BJ (cell line): ENCODE results near the gene C6orf141. TPM values are rescaled to one million over a fixed set of nuclear protein-coding genes. Genes with fewer than 3 reads are reported as not detected.
A peak's percentile ranks its signal among the peaks of the same experiment; 100 is the strongest.

Experiments used
- CTCF ChIA-PET: fragments of 350-600 bp; formaldehyde crosslinking; extraction: SDS; loops from one replicate; lab custom pipeline; 2021; ENCODE audit warnings: antibody characterized with exemption, inconsistent platforms; lab: Yijun Ruan, JAX
- POLR2A ChIA-PET: fragments of 300-600 bp; sonication (Branson Sonifier 250); formaldehyde crosslinking; extraction: SDS; loops from one replicate; lab custom pipeline; 2021; ENCODE audit warnings: antibody characterized with exemption; lab: Charles Lee
- DNase-seq: peaks from one replicate; pipeline ENCODE4 v3.0.0-alpha.2; 2011; ENCODE audit warnings: low read depth
- H3K27me3 ChIP-seq: 2 replicates; pipeline ENCODE4 v1.6.0; 2011; ENCODE audit warnings: low read length; ENCODE audit not compliant: control insufficient read depth, insufficient read depth
- H3K36me3 ChIP-seq: 2 replicates; pipeline ENCODE4 v1.5.1; 2011; ENCODE audit warnings: low read length; ENCODE audit not compliant: control insufficient read depth, insufficient read depth
- H3K4me3 ChIP-seq: 2 replicates; pipeline ENCODE4 v1.5.1; 2011; ENCODE audit warnings: low read depth, mild to moderate bottlenecking, control low read depth, low read length
- polyA plus RNA-seq: library from polyadenylated mRNA; depleted of rRNA; stranded (reverse); fragments of >200 nt; gene quantifications from 2 replicates; pipeline ENCODE4 v1.2.3, GENCODE V29; 2011
- TF ChIP-seq, protein P1 (sequence below): IDR thresholded peaks from 2 replicates; pipeline ENCODE4 v1.5.1; 2011; ENCODE audit warnings: low read depth, mild to moderate bottlenecking, control low read depth, inconsistent platforms, low read length, moderate library complexity; ENCODE audit not compliant: insufficient read depth

The C6orf141 gene
- polyA plus RNA-seq, 1 experiment = 0.22 TPM

DNA sequence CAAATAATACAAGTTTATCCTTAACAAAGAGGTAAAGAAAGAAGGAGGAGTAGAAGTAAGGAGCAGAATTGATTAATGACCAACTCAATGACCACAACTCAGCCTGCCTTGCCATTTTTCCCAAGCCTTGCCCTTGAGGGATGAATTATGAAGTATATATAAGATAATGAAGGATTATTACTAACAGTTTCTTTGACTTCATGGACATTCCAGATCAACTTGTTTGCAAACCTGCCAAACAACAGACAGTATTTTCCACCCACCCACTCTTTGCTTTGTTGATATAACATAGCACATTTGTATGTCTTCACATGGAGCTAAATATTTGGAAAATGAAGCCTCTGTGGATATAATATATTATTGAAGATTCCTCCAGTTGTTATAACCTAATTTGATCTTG is 9.9 kb upstream of the C6orf141 start:
- ChIA-PET POLR2A (no interaction called here), CTCF (interaction anchor here (1.0 to 4.6 kb wide), 2 partner anchors 8 to 9 kb away, joined by 3 to 26 read pairs; no protein-coding TSS in a partner anchor)
- Histone ChIP-seq H3K36me3 (no peaks in the 10 kb centered on the region), H3K4me3 (no peak overlapping the region), H3K27me3 (no peaks in the 10 kb centered on the region)
- no peak for DNase-seq
- TF ChIP-seq, protein P1, sequence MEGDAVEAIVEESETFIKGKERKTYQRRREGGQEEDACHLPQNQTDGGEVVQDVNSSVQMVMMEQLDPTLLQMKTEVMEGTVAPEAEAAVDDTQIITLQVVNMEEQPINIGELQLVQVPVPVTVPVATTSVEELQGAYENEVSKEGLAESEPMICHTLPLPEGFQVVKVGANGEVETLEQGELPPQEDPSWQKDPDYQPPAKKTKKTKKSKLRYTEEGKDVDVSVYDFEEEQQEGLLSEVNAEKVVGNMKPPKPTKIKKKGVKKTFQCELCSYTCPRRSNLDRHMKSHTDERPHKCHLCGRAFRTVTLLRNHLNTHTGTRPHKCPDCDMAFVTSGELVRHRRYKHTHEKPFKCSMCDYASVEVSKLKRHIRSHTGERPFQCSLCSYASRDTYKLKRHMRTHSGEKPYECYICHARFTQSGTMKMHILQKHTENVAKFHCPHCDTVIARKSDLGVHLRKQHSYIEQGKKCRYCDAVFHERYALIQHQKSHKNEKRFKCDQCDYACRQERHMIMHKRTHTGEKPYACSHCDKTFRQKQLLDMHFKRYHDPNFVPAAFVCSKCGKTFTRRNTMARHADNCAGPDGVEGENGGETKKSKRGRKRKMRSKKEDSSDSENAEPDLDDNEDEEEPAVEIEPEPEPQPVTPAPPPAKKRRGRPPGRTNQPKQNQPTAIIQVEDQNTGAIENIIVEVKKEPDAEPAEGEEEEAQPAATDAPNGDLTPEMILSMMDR = no peak

DNA sequence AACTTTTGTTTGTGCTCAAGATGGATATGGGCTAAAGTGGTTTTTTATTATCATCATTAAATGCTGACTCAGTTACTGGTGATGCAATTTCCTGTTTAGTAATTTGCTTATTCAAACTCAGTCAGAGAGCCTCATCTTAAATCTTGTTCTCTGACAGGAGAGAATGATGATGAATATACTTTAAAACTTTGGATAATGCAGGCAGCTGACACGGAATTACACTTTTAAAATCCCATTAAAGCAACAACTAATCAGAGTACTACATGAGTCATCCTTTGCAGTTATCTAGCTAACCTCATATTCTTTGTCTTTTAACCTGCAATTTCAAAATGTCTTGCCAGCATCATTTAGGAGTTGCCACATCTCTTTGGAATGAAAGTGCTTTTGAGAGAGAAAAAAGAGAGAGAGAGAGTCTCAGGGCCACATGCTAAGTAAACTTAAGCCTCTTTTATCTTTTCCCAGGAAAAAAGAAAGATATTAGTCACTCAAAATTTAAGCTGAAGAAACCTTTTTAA is 9.2 kb upstream of the C6orf141 start:
- ChIA-PET POLR2A (no interaction called here), CTCF (interaction anchor here (4.6 kb wide), 1 partner anchor 9 kb away, joined by 26 read pairs; no protein-coding TSS in a partner anchor)
- Histone ChIP-seq H3K27me3 (no peaks in the 10 kb centered on the region), H3K36me3 (no peaks in the 10 kb centered on the region), H3K4me3 (no peak overlapping the region)
- TF ChIP-seq, protein P1 = no peak
- DNase-seq = peak; percentile 90

DNA sequence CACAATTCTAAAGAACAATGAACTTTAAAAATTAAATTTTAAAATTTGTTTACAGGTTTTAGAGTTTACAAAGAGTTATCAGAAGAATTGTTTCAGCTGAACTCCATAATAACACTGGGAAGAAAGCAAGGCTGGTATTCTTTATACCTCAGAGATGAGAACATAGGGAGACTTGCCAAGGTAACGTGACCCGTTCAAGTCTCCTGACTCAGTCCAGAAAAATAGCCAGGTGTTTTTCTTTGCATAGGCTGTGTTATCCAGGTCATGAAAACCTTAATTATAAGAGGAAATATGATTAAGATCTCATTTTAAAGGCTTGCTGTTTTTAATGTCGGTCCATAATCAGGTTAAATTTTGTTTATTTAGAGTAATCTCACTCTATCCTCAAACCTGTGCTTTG is 8.5 kb upstream of the C6orf141 start:
- no peaks in the 10 kb centered on the region for H3K36me3 ChIP-seq
- ChIA-PET POLR2A (no interaction called here), CTCF (interaction anchor here (1.2 to 4.6 kb wide), 2 partner anchors 10 to 12 kb away, joined by 3 to 26 read pairs; no protein-coding TSS in a partner anchor)
- DNase-seq = no peak
- TF ChIP-seq, protein P1 = no peak
- no peaks in the 10 kb centered on the region for H3K27me3 ChIP-seq
- no peak overlapping the region for H3K4me3 ChIP-seq

DNA sequence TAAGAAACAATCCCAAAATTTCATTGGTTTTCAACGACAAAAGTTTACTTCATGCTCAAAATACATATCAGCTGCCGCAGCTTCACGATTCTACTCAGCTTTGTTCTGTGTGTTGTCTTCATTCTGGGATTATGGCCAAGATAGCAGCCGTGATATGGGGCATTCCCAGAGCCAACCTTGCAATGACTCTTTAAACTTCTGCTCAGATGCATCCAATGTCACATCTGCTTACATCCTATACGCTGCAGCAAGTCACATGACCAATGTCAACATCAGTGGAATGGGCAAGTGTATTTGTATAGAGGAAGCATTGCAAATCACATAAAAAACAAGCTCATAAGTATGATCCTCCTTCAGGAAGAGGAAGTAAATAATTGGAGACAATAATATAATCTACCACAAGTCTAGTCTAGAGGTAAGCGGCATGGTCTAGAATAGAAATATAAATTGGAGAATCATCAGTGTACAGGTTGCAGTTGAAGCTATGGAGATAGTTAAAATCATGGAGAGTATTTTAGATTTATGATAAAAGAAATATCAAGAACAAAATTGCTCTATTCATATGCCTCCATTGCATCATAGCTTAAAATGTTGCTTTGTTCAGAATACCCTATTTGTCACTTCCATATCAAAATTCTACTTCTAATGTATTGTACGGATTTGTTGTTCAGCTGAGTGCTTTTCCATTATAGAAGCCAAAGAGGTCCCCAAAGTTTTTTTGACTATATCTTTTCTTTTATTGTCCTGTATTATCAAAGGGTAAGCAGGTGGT is 7.2 kb upstream of the C6orf141 start:
- H3K36me3 ChIP-seq = no peaks in the 10 kb centered on the region
- DNase-seq = no peak
- TF ChIP-seq, protein P1 = no peak
- H3K4me3 ChIP-seq = no peak overlapping the region
- ChIA-PET POLR2A (no interaction called here), CTCF (interaction anchor here (1.0 to 4.6 kb wide), 4 partner anchors 10 to 63 kb away, joined by 3 to 26 read pairs (median 4); no protein-coding TSS in a partner anchor)
- H3K27me3 ChIP-seq = no peaks in the 10 kb centered on the region

DNA sequence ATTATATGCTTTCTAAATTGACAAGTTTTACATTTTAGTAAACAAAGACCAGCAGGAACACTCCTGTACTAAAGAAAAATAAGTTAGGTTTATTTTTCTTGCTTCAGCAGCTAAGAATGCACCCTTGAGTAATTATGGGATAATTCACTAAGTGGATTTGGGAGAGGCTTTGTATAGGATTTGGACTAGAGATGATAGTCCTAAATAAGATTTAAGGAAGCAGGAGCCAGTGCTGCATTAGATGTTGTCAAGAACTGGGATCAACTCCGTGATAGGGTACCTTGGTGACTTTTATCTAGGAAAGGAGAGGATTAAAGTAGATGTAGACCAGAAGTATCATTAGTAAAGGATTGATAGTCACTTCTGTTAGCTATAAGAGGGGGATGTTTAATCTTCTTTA is 4.1 kb upstream of the C6orf141 start:
- TF ChIP-seq, protein P1 = no peak
- POLR2A ChIA-PET = no interaction called here
- Histone ChIP-seq H3K27me3 (peaks cover 3% of the 10 kb centered on the region), H3K36me3 (no peaks in the 10 kb centered on the region), H3K4me3 (no peak overlapping the region)
- DNase-seq = no peak
- CTCF ChIA-PET = interaction anchor here (1.9 kb wide), 1 partner anchor 61 kb away, joined by 5 read pairs; no protein-coding TSS in a partner anchor
